ENCODE results near the gene BCAR1.
"Not testable (repeated sequence)": the region's sequence is repeated elsewhere in the genome, so short reads cannot be mapped to it uniquely, and the experiment has no call there.

BCAR1 gene

GRCh38 chr16:75254359-75254837 is 3.0 kb upstream of the BCAR1 start:
- no peak for DNase-seq (ENCODE audit: low read depth in 2 of 2)

GRCh38 chr16:75252946-75253911 is 1.8 kb upstream of the BCAR1 start:
- DNase-seq (ENCODE audit: low read depth in 2 of 2) = no peak

GRCh38 chr16:75252049-75252864 is 833 bp upstream of the BCAR1 start:
- no peak for DNase-seq (ENCODE audit: low read depth in 2 of 2)

DNA sequence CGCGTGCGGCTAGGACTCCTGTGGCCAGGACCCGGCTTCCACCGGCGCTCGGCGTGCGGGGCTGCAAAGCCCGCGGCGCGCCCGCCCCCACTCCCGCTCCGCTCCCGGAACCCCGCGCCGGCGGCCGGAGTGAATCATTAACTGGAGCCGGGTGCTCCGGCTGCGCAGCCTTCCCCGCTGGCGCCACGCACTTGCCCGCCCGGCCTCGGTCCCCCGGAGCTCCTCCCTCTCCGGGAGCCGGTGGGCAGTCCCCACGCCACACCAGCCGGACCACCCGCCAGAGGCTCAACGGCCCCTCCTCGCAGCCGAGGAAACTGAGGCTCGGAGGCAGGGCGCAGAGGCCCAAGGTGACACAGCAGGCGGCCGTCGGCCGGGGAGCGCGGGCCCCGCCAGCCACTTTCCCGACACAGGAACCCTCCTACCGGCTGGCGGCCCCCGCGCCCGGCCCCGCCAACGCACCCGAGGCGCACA is 580 bp downstream of the BCAR1 start:
- no peak for DNase-seq (ENCODE audit: low read depth in 2 of 2)

DNA sequence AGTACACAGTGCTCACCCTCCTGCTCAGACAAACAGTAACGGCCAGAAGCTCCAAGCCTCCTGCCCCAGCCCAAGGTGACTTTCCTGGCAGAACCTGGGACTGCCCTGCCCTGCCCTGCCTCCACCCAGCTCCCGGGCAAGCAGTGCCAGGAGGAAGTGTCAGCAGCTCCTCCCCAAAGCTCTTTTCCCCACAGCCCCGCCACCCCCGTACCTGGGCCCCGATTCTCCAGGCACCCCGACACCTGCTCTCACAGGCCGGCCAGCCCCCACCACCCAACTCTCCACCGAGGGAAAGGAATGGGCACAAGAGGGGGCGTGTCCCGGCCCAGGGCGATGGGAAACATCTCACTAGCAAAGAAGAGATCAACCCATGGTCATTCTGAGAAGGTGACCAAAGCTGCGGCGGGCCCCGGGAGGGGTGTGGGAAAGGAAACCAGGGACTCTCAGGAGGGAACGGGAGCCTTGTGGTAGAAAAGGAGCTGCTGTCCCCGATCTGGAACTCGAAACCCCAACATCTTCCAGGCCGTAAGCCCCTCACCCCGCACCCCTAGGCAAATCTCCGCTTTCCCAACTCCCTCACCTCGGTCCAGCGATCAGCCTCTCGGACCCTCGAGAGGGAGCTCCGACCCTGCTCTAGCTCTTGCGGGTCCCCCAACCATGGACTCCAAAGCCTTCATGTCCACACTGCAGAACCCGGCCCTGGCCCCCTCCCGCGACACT is 1.2 kb downstream of the BCAR1 start:
- no peak for DNase-seq (ENCODE audit: low read depth in 2 of 2)

GRCh38 chr16:75249441-75249840 is 2.0 kb downstream of the BCAR1 start:
- no peak for DNase-seq (ENCODE audit: low read depth in 2 of 2)

DNA sequence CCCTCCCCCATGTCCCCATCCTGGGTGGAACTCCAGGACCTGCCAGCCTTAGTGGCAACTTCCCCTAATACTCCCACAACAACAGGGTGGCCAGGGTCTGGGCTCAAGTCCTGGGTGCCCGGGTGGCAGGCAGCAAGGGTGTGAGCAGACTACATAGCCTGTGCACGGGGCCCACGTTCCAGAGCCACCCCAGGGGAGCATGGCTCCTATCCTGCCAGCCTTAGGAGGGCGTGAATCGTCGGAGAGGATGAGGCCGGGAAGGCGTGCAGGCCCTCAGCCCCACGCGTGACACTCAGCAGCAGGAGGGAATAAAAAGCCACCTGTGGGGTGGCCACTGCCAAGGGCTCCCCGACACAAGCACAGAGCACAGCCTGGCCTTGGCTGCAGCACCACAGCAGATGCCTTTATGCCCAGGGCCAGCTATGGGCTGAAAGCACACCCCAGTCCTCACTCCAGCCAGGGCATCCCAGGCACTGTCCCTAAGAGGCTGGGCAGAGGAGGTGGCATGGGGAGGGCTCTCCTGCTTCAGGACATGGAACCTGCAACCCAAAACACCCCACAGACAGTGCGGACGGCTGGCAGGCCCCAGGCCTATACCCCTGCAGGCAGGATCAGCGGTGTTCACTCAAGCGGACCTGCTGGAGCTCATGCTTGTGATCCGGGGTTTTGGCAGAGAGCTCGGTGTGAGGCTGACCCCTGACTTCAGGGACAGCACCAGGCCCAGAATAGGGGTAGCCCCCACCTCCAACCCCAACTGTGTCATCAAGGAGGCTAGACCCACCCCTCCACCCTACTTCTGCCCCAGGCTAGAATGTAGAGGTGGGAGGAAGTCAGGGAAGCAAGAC is 2.7 kb downstream of the BCAR1 start:
- no peak for DNase-seq (ENCODE audit: low read depth in 2 of 2)

DNA sequence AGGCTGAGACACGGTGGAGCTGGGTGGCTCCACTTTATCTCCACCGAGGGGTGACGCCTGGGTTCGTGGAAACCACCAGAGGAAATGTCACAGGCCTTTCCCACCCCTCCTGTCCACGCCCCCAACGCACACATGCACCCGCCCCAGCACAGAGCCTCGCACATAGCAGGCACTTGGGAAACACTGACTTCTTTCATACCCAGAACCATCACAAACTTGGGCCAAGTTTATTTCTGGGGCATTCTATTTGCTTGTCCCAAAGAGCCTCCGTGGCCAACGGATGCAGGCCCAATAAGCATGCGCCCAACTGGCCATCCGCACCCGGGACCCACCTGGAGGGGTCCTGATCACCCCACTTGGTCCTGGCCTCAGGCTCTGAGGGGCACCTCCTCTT is 3.3 kb downstream of the BCAR1 start:
- no peak for DNase-seq (ENCODE audit: low read depth in 2 of 2)

DNA sequence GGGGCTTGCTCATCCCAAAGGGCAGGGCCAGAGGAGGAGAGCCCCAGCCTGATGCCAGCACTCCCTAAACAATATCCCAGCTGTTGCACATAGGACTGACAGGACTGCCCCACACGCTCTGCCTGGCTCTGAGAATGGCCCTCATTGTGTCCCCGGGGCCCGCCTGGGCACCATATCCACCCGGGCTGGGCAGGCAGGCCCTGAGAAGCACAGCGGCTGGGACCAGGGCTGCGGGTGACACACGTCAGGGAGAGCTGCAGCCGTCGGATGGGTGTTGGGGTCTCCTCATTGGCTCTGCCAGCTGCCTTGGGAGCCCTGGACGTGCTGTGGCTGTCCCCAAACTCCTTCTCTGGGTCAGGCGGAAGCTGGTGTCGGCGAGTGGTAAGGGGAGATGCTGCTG is 4.2 kb downstream of the BCAR1 start:
- DNase-seq (ENCODE audit: low read depth in 2 of 2) = no peak

DNA sequence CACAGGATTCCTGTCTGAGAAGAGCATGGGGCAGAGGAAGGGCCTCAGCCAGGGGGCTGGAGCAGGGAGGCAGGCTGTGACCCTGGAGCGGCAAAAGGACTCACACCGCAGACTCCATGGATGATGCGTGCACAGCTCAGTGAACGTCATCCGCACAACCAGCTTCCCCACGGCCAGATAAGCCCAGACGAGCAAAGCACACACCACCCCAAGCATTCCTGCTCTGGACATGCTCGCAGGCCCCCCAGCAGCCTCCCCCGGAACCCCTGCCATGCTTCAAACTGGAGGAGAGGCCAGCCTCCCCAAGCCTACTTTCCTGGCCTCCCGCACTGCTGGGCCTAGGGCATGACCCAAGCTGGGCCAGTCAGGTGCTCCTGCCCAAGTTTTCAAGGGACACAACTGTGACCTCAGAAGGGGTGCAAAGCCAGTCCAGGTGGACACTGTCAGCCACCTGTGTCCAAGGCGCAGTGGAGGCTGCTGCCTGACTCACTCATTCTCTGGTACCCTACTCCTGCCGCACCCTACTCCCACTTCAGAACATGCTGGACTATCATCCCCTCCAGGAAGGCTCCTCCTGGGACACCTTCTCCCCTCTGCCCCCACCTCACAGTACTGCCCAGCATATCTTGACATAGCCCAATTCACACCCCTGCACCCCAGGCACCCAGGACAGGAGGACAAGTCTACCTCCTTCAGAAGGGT is 4.8 kb downstream of the BCAR1 start:
- DNase-seq (ENCODE audit: low read depth in 2 of 2) = no peak

GRCh38 chr16:75244844-75245758 is 6.3 kb downstream of the BCAR1 start:
- no peak for DNase-seq (ENCODE audit: low read depth in 2 of 2)

DNA sequence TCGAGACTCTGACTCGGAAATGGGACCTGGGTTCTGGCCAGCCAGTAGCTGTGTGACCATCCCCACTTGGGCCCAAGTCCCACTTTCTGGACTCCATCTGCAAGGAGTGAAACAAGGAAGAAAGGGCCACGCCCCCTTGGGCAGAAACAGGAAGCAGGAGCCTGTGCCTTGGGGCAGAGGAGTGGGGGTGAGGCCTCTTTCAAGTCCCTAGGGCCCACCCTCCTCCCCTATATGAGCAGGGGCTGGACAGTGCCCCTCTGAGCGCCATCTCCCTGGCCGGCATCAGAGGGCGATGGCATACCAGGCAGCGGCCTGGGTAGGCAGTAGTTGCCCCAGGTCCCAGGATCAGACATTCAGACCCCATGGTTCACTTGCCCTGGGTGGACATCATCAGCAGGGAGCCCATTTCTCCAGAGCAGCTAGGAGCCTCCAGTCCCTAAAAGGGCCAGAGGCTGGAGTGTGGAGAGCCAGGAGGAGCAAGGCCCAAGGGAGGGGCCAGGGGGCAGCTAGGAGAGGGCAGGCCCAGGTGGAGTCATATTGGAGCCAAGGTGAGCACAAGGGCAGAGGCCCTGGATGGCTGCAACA is 7.1 kb downstream of the BCAR1 start:
- DNase-seq (ENCODE audit: low read depth in 2 of 2) = no peak

- no peak for DNase-seq (ENCODE audit: low read depth in 2 of 2)
Observed at GRCh38 chr16:75243667-75244224, 7.7 kb downstream of the BCAR1 start.

- DNase-seq (ENCODE audit: low read depth in 2 of 2) = not testable (repeated sequence)
Observed at GRCh38 chr16:75242436-75243078, 8.9 kb downstream of the BCAR1 start.

DNA sequence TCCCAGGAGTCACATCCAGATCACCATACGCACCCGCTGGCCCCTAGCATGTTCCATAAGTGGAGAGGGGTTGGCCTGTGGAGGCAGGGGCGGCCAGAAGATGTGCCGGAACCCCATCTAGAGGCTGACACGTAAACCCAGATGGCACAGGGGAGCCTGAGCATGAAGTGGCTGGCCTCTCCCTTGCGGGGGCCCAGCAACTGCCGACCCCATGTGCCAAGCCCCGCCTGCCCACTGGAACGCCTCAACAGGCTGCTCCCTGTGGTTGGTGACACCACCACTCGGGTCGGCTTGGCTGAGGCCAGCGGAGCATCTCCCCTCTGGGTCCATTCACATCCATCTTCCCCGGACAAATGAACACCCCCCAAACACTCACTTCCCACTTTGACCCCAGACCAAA is 9.5 kb downstream of the BCAR1 start:
- no peak for DNase-seq (ENCODE audit: low read depth in 2 of 2)

GRCh38 chr16:75241412-75241811 is 10.0 kb downstream of the BCAR1 start:
- no peak for DNase-seq (ENCODE audit: low read depth in 2 of 2)

GRCh38 chr16:75240633-75241032 is 10.8 kb downstream of the BCAR1 start:
- DNase-seq (ENCODE audit: low read depth in 2 of 2) = not testable (repeated sequence)

DNA sequence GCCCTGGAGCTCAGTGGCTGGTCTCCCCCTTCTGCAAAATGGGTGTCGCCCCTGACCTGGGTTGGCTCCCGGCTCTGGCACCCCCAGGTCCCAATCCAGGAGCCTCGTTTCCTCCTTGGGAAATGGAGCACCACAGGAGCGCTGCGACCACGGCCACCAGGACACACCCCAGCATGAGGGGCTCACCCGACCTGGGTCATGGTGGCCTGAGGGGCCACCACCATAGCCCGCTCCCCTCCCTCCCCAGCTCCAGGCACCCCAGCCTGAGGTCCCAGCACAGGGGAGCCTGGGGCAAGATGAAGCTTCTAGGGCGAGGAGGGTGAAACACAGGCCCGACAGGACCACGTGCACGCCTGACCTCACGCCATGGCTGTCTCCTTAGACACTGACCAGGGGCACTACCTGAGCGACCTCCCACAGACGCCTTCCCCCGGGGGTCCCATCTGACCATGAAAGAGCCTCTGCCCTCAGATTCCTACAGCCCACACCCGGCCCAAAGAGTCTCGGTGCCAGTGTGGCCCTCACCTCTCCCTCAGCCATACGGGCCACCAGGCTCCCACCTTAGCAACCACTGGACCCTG is 11.8 kb downstream of the BCAR1 start:
- DNase-seq (ENCODE audit: low read depth in 2 of 2) = no peak
